ENCODE measurements around the gene RNF183.
"Not testable (repeated sequence)": the region's sequence is repeated elsewhere in the genome, so short reads cannot be mapped to it uniquely, and the experiment has no call there.

The RNF183 gene

GRCh38 chr9:113315231-113315630, 12.1 kb upstream of the RNF183 start:
- no peak for DNase-seq

DNA sequence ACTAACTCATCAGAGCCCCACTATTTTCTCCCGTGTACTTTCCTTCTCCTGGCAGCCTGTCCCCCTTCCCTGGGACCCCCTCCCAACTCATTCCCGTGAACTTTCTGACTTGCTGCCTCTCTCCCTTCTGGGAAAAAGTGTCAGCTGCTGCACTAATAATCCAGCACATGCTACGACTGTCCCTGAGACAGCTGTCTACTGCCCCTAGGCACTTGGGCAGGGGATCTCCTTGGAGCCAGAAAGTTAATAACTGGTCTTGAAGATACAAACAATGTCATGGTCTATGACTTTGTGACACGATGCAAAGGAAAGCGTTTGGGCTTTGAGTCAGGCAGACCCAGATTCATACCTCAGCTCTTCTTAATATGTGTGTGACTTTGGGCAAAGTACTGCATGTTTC, 10.1 kb upstream of the RNF183 start:
- no peak for DNase-seq

- DNase-seq = no peak
These were observed 8.8 kb upstream of the RNF183 start for GRCh38 chr9:113311961-113312360.

GRCh38 chr9:113310538-113310937, 7.4 kb upstream of the RNF183 start:
- DNase-seq = no peak

- DNase-seq = peak; percentile 21
These were observed 6.1 kb upstream of the RNF183 start for GRCh38 chr9:113309204-113309813.

GRCh38 chr9:113307396-113307975, 4.3 kb upstream of the RNF183 start:
- DNase-seq = no peak

GRCh38 chr9:113306566-113306965, 3.4 kb upstream of the RNF183 start:
- no peak for DNase-seq

GRCh38 chr9:113301548-113301947, 1.6 kb downstream of the RNF183 start:
- DNase-seq = no peak

DNA sequence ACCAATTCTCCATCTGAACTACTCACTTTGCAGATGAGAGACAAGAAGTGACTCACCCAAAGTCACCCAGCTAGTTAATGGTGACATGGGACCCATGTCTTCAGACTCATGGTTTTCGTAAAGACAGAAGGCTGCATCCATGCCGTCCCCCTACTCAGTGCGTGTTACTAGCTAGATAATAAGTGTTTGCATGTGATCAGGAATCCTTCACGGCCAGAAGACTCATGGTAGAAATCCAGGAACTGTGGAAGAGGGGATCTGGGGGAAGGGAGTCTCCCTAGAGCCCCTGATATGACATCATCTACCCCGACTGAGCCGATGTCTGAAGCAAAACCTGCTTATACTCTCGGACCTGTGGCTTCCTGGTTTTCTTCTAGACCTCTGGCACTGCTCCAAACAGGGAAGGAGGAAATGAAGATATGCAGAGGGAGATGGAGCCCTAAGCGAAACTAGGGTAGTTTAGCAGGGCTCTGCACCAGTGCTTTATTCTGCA, 3.3 kb downstream of the RNF183 start:
- no peak for DNase-seq

GRCh38 chr9:113298924-113299770, 4.0 kb downstream of the RNF183 start:
- DNase-seq = no peak

DNA sequence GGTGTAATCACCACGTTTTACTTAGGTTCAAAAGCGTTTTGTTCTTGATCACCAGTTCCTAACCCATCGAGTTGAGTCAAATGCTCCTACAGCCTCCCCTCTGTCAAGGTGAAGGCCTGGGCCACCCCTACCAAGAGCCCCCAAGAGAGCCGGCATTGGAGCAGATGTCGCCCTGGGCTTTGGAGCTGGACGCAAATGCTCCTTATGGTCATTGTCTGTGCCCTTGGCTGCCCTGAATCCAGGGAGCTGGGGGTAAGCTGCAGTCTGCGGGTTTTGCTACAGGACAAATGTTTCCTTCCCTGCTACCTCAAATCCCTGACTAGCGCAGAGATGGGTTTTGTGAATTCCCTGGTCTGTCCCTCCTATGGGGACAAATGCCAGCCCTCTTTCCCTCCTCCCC, 4.9 kb downstream of the RNF183 start:
- no peak for DNase-seq

GRCh38 chr9:113296796-113297558, 6.2 kb downstream of the RNF183 start:
- no peak for DNase-seq

DNA sequence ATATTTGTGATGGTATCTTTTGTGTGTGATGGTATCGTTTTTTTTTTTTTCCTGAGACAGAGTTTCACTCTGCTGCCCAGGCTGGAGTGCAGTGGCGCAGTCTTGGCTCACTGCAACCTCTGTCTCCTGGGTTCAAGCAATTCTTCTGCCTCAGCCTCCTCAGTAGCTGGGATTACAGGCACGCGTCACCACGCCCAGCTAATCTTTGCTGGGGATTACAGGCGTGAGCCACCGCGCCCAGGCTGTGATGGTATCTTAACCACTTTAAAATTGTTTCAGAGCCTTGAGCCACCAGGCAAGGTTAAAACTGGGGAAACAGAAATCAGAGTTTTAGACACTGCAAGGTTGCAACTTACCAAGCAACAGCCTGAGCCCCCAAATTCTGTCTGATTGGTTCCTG, 6.9 kb downstream of the RNF183 start:
- DNase-seq = not testable (repeated sequence)

DNA sequence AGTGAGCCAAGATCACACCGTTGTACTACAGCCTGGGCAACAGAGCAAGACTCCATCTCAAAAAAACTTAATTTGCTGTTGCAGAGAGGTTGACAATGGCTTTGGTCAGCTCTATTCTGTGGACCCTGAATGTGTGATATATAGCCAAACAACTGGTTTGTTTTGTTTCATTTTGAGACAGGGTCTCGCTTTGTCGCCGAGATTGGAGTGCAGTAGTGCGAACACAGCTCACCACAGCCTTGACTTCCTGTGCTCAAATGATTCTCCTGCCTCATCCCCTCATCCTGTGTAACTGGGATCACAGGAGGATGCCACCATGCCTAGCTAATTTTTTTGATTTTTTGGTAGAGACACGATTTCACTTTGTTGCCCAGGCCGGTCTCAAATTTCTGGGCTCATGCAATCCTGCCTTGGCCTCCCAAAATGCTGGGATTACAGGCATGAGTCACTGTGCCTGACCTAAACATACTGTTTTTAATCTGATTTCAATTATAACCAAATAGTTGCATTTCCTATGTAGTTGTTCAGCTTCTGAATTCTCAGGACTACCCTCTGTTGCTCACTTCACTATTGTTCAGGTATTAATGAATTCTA, 9.8 kb downstream of the RNF183 start:
- DNase-seq = no peak

DNA sequence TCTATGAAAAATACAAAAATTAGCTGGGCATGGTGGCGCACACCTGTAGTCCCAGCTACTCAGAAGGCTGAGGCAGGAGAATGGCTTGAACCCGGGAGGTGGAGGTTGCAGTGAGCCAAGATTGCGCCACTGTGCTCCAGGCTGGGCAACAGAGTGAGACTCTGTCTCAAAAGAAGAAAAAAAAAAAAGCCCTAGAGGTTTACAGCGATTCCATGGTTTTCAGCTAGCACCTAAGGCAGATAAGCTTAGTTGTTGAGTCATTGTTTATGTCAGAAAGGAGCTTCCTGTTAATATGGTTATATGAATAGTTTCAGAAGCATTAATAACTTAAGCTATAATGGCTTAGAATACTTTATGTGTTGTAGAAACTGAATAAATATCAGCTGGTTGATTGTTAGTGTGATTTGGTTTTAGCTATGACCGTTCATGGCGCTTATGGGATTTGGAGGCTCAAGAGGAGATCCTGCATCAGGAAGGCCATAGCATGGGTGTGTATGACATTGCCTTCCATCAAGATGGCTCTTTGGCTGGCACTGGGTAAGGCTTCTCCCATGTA, 13.0 kb downstream of the RNF183 start:
- no peak for DNase-seq

DNA sequence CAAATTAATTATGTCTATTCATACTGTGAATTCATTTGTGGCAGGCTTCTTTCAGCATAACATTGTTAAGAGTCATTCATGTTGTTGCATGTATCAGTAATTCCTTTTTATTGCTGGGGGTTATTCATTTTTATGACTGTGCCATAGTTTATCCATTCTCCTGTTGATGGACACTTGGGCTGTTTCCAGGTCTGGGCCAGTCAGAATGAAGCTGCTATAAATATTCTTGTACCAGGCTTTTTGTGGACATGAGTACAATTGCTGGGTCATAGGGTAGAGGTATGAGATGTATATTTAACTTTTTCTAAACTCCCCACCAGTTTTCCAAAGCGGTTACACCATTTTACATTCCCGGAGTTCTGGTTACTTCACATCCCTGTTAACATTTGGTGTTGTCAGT, 14.1 kb downstream of the RNF183 start:
- DNase-seq = no peak

GRCh38 chr9:113281356-113281755, 21.8 kb downstream of the RNF183 start:
- no peak for DNase-seq

- DNase-seq = no peak
These were observed 24.3 kb downstream of the RNF183 start for GRCh38 chr9:113278840-113279239.

- peak; percentile 95 for DNase-seq
These were observed 27.7 kb downstream of the RNF183 start, which contains the start of the genes CDC26 and PRPF4 for GRCh38 chr9:113275157-113276131. TSS of gene CDC26 (minus strand) at chr9:113275572. CDS start at chr9:113272507, 3,065 bp downstream. TSS of gene PRPF4 (plus strand) at chr9:113275658. CDS start at chr9:113275744, 86 bp downstream.

GRCh38 chr9:113274474-113275156, 28.6 kb downstream of the RNF183 start:
- peak; percentile 81 for DNase-seq
